Endodermal cell (in vitro differentiated cells): Measurements from ENCODE around the gene PCGF3. TPM values are rescaled to one million over a fixed set of nuclear protein-coding genes. Genes with fewer than 3 reads are reported as not detected.

ENCODE experiments used
- DNase-seq: peaks from one replicate; pipeline ENCODE4 v3.0.0-alpha.2; 2017
- H3K27ac ChIP-seq: 2 replicates; pipeline ENCODE4 v1.5.1; 2013; ENCODE audit warnings: mild to moderate bottlenecking, low read depth, low read length, moderate library complexity
- H3K27me3 ChIP-seq: 2 replicates; pipeline ENCODE4 v1.6.1; 2013; ENCODE audit warnings: mild to moderate bottlenecking, low read length, moderate library complexity; ENCODE audit not compliant: insufficient read depth, control insufficient read depth, poor library complexity, severe bottlenecking
- H3K36me3 ChIP-seq: 2 replicates; pipeline ENCODE4 v1.7.0; 2013; ENCODE audit warnings: mild to moderate bottlenecking, low read length, moderate library complexity; ENCODE audit not compliant: control insufficient read depth, insufficient read depth
- H3K4me1 ChIP-seq: one replicate; pipeline ENCODE4 v1.7.0; 2013; ENCODE audit warnings: low read length; ENCODE audit not compliant: control insufficient read depth, insufficient read depth
- H3K4me3 ChIP-seq: 2 replicates; pipeline ENCODE4 v1.5.1; 2013; ENCODE audit warnings: mild to moderate bottlenecking, low read length, moderate library complexity
- H3K9ac ChIP-seq: 2 replicates; pipeline ENCODE4 v1.6.1; 2013; ENCODE audit warnings: mild to moderate bottlenecking, low read length, moderate library complexity; ENCODE audit not compliant: poor library complexity, severe bottlenecking; ENCODE audit errors: extremely low read depth
- H3K9me3 ChIP-seq: 2 replicates; pipeline ENCODE4 v1.6.1; 2013; ENCODE audit warnings: mild to moderate bottlenecking, low read length, moderate library complexity; ENCODE audit not compliant: control insufficient read depth
- H3K27ac Mint-ChIP-seq: 2 replicates; pipeline ENCODE4 v1.8.0; 2020; ENCODE audit warnings: mixed read lengths
- H3K27me3 Mint-ChIP-seq: 2 replicates; pipeline ENCODE4 v1.8.0; 2021; ENCODE audit warnings: mild to moderate bottlenecking, mixed read lengths; ENCODE audit not compliant: insufficient read depth
- H3K36me3 Mint-ChIP-seq: 2 replicates; pipeline ENCODE4 v1.8.0; 2020; ENCODE audit warnings: low read depth, mixed read lengths
- H3K4me1 Mint-ChIP-seq: 2 replicates; pipeline ENCODE4 v1.8.0; 2020; ENCODE audit warnings: mixed read lengths
- H3K4me3 Mint-ChIP-seq: 2 replicates; pipeline ENCODE4 v1.8.0; 2020; ENCODE audit warnings: mild to moderate bottlenecking, moderate library complexity, mixed read lengths
- H3K9me3 Mint-ChIP-seq: 2 replicates; pipeline ENCODE4 v1.8.0; 2020; ENCODE audit warnings: mild to moderate bottlenecking, mixed read lengths
- WGBS, 2 experiments: methylation state at CpG; one replicate each; pipeline versions ENCODE4 v1.1.5 to v1.1.7; 2013; ENCODE audit warnings: missing lambda C conversion rate in 2 of 2, mixed read lengths in 1 of 2; ENCODE audit not compliant: insufficient coverage in 1 of 2, insufficient read length in 1 of 2; 5-methylcytosine and 5-hydroxymethylcytosine counted together
- total RNA-seq, 2 donors: library from RNA; stranded (reverse); fragmentation: NEBNext Ultra II Directional in 1 of 2; extraction: Animal tissue kit (Norgen Biotek cat#: 25700) in 1 of 2; gene quantifications; 2 replicates in 1 of 2; 3 replicates in 1 of 2; pipeline ENCODE4 v1.2.1, GENCODE V29; 2021
- TF ChIP-seq, protein P1 (sequence below): fragments of 200-600 bp; sonication (generic); conservative IDR thresholded peaks from 2 replicates; pipeline ENCODE4 v1.5.0; 2021; ENCODE audit warnings: antibody characterized with exemption, mild to moderate bottlenecking

PCGF3 gene
- total RNA-seq, 2 donors from 2014 or later: 53.1 to 64.0 TPM

DNA sequence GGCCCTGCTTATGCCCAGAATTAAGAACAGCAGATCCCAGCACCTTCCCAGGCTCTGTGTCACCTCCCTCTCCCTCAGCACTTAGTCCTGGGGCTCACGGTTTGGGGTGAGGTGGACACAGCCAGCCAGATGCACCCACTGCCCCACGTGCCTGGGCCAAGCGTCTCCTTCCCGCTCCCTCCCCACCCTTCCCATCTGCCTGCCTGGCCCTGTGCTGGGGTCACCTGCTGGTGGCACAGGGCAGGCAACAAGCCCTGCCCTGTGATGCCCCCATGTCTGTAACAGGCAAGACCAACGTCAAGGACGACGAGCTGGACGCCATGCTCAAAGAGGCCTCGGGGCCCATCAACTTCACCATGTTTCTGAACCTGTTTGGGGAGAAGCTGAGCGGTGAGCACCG is 26.0 kb upstream of the PCGF3 start:
- Histone ChIP-seq H3K27me3 (no peaks in the 10 kb centered on the region), H3K9me3 (no peaks in the 10 kb centered on the region), H3K27ac (no peak overlapping the region), H3K9ac (no peak overlapping the region), H3K4me1 (no peaks in the 10 kb centered on the region), H3K4me3 (no peak overlapping the region), H3K36me3 (no peaks in the 10 kb centered on the region)
- DNase-seq: no peak
- Mint-ChIP-seq H3K36me3 (no peaks in the 10 kb centered on the region), H3K27ac (no peak overlapping the region), H3K4me3 (no peak overlapping the region), H3K9me3 (no peaks in the 10 kb centered on the region), H3K4me1 (peaks cover 4% of the 10 kb centered on the region), H3K27me3 (peaks cover 2% of the 10 kb centered on the region)
- TF ChIP-seq, protein P1, sequence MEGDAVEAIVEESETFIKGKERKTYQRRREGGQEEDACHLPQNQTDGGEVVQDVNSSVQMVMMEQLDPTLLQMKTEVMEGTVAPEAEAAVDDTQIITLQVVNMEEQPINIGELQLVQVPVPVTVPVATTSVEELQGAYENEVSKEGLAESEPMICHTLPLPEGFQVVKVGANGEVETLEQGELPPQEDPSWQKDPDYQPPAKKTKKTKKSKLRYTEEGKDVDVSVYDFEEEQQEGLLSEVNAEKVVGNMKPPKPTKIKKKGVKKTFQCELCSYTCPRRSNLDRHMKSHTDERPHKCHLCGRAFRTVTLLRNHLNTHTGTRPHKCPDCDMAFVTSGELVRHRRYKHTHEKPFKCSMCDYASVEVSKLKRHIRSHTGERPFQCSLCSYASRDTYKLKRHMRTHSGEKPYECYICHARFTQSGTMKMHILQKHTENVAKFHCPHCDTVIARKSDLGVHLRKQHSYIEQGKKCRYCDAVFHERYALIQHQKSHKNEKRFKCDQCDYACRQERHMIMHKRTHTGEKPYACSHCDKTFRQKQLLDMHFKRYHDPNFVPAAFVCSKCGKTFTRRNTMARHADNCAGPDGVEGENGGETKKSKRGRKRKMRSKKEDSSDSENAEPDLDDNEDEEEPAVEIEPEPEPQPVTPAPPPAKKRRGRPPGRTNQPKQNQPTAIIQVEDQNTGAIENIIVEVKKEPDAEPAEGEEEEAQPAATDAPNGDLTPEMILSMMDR: no peak
- WGBS, 2 experiments: 89 to 90% methylated on average over 8 to 11 of the region's 11 CpGs

DNA sequence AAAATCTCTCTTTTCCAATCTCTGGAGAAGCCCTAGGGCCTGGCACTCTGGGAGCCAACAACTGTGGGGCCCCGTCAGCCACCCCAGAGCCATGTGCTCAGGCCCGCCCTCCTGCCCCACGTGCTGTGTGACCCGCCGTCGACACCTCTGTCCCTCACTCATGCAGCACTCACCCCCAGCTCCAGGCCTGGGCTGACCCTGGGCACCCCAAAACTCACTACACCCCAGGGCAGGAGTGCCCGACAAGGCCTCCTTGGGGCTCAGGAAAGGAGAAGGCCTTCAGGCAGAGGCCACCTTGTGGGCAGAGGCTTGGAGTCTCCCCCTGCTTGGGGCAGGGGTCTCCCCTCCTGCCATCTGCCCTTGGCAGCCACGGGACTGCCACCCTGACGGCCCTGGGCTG is 25.5 kb upstream of the PCGF3 start:
- Histone ChIP-seq H3K27ac (no peak overlapping the region), H3K27me3 (no peaks in the 10 kb centered on the region), H3K9ac (no peak overlapping the region), H3K4me1 (no peaks in the 10 kb centered on the region), H3K9me3 (no peaks in the 10 kb centered on the region), H3K4me3 (no peak overlapping the region), H3K36me3 (no peaks in the 10 kb centered on the region)
- Mint-ChIP-seq H3K27me3 (peaks cover 2% of the 10 kb centered on the region), H3K27ac (no peak overlapping the region), H3K36me3 (peaks cover under 1% of the 10 kb centered on the region), H3K9me3 (no peaks in the 10 kb centered on the region), H3K4me3 (peak overlapping the region; percentile 47), H3K4me1 (peaks cover 4% of the 10 kb centered on the region)
- DNase-seq: no peak
- WGBS, 2 experiments: 91 to 100% methylated on average over 2 to 9 of the region's 9 CpGs
- TF ChIP-seq, protein P1: no peak

DNA sequence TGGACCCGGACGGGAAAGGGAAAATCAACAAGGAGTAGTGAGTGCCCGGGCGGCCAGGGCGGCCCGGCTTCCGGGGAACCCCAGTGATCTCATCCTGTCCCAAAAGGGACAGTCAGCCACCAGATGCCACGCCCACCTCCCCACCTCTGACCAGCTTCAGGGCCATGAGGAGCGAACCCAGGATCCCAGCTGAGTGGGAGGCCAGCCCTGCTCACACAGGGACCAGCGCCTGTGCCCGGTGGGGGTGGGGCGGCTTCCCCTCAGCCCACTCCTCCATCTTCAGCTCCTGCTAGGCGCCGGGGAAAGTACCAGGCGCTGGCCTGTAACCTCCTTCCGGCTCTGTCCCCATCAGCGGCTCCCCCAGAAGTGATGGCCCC is 25.1 kb upstream of the PCGF3 start:
- no peak overlapping the region for H3K27ac ChIP-seq
- no peaks in the 10 kb centered on the region for H3K9me3 ChIP-seq
- TF ChIP-seq, protein P1: no peak
- H3K27me3 ChIP-seq: no peaks in the 10 kb centered on the region
- no peak overlapping the region for H3K9ac ChIP-seq
- H3K27ac Mint-ChIP-seq: no peak overlapping the region
- peak overlapping the region; percentile 58 for H3K4me3 ChIP-seq
- peaks cover 2% of the 10 kb centered on the region for H3K27me3 Mint-ChIP-seq
- H3K9me3 Mint-ChIP-seq: no peaks in the 10 kb centered on the region
- no peaks in the 10 kb centered on the region for H3K36me3 ChIP-seq
- no peaks in the 10 kb centered on the region for H3K4me1 ChIP-seq
- WGBS, 2 experiments: 75 to 83% methylated on average over 6 to 17 of the region's 17 CpGs
- peak overlapping the region; percentile 47 for H3K4me3 Mint-ChIP-seq
- H3K4me1 Mint-ChIP-seq: peaks cover 4% of the 10 kb centered on the region
- H3K36me3 Mint-ChIP-seq: peaks cover 4% of the 10 kb centered on the region
- no peak for DNase-seq
